GM19468 (cell line): Measurements from ENCODE around the gene SWT1.

ENCODE experiments used
- ATAC-seq: cut with Tn5 transposase; IDR thresholded peaks from one replicate; pipeline ENCODE4 v1.9.1; 2021; ENCODE audit warnings: mild to moderate bottlenecking, moderate library complexity, moderate number of reproducible peaks; ENCODE audit not compliant: unreplicated experiment; ENCODE audit errors: extremely low read depth

Gene SWT1

GRCh38 chr1:185156854-185157598 lies at the start of gene SWT1, which contains the start of gene TRMT1L:
Gene SWT1 (plus strand): TSS chr1:185157167. CDS start chr1:185160842, 3,675 bp downstream.
Gene TRMT1L (minus strand): TSS chr1:185156953. CDS start chr1:185156712, 241 bp downstream.
- peak; percentile 90 for ATAC-seq

- no peak for ATAC-seq
These were observed 48.6 kb upstream of the SWT1 start for GRCh38 chr1:185108321-185108720.

- no peak for ATAC-seq
These were observed 46.8 kb upstream of the SWT1 start for GRCh38 chr1:185110145-185110544.

DNA sequence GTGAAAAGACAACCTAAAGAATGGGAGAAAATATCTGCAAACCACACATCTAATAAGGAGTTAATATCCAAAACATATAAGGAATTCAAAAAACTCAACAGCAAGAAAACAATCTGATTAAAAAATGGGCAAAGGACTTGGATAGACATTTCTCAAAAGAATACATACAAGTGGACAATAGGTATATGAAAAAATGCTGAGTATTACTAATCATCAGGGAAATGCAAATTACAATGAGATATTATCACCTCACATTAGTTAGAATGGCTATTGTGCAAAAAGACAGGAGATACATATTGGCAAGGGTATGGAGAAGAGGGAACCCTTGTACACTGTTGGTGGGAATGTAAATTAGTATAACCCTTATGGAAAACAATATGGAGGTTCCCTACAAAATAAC lies 45.1 kb upstream of the SWT1 start:
- no peak for ATAC-seq

GRCh38 chr1:185112356-185112755 lies 44.6 kb upstream of the SWT1 start:
- no peak for ATAC-seq

DNA sequence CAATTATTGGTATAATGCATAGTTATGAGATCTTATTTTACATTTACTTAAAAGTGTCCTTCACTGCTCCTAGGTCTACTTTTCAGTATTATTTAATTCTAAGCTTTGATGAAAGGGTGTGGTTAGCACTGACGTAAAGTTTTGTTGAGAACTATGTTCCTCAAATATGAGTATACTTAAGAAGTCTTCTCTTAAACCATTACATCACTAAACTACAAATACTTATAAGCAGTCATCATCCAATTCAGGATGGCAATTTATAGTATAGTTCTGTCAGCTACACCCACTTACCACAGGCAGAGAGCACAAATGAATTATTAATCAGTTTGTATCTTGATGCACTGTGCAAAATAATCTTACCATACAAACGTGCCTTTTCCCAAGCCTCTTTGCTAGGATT lies 27.3 kb upstream of the SWT1 start:
- ATAC-seq: no peak

GRCh38 chr1:185132534-185132933 lies 24.4 kb upstream of the SWT1 start:
- no peak for ATAC-seq

DNA sequence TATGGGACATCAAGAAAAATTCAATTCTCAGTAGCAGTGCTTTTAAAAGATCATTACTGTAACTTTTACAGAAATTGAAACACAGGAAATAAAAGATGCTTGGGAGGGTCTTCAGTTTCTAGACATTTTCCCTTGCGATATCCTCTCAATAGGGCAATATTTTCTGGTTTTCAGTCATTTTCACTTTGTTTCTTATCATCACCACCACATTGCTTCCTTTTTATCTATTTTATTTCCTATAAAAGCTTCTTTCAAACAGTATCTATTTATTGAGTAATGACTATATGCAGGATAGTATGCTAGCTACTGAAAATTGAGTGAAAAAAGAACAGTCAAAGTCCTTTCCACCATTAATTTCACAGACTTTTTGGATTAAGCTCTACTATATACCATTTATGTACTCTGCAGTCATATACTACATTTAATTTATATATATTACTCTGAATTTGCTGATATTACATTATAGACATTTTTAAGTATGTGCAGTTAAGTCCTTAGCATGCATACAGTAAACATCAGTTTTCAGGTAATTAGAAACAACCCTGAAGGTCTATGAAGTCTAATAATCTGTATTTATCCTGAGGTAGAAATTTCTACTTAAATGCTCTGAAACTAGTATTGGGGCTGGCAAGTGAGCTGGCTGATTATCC lies 18.9 kb upstream of the SWT1 start:
- ATAC-seq: no peak

GRCh38 chr1:185139246-185139645 lies 17.7 kb upstream of the SWT1 start:
- no peak for ATAC-seq

DNA sequence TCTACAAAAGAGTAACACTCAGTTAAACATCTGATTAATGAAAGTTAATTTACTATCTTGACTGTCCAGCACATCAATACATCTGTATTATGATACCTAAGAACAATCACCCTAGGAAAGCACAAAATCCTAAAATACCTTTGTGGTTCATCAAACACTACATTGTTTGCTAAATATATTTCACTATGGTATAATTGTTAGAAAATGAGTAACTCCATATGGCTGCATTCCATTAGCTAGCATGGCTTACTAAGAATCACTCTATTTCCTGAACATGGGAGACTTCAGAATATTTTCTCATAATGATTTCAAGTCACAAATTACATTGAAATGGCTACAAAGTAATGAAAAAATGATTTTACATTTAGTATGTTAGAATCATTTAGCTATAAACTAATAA lies 12.7 kb upstream of the SWT1 start:
- ATAC-seq: no peak

- ATAC-seq: no peak
These were observed 5.8 kb upstream of the SWT1 start for GRCh38 chr1:185151215-185151614.

GRCh38 chr1:185152187-185152767 lies 4.7 kb upstream of the SWT1 start:
- no peak for ATAC-seq

DNA sequence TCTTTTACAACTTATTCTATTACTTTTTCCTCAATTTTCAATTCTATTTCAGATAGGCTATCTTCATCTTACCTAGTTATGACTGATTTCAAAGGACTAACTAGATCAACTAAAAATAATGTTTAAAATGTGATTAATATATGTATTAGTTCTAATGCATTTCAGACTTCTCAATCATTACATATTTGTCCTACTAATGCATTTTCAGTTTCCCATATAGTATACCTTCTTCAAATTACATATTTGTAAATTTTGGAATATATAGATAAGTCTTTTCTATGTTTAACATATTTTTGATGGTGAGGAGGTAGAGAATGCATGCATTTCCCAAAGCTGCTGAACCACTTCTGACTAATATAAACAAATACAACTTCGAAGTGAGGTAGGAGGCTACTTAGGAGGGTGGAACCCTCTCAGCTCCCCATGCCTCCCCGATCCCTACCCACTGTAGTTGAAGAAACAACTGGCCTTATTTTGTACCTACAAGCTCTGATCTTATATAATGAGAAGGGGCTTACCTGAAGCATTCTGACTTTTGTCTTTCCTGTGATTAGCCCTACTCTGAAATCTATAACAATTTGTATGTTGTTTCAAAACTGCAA lies 2.0 kb upstream of the SWT1 start:
- ATAC-seq: no peak

DNA sequence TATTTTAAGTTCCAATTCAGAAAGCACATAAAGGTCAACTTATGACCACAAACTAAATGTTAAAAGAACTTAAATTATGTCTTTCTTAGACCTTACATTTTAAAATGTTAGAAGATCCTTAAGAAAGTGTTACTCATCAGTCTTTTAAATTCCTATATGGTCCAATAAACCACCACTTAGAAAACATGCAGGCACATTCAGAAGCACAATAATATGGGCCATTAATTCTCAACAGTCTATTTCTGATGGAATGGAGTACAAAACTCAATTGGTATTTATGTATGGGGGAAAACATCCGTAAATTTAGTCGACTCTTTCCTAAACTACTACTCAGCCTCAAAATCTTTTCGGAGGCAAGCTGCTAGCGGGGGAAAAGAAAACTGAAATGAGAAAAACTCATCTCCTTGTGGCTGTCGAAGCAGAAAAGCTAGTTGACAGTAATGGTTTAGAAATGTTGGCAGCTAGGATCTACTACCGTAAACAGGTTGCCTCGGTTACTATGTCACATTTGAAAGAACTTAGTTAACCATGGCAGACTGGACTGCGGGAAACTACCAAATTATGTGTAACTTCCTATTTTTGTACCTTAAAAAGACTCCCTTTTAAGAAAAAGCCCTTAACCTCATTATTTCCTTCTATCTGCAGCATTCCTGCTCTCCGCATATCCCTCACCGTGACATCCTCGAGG lies 1.2 kb upstream of the SWT1 start:
- ATAC-seq: no peak

GRCh38 chr1:185156288-185156853 lies 596 bp upstream of the SWT1 start:
- ATAC-seq: peak; percentile 6

DNA sequence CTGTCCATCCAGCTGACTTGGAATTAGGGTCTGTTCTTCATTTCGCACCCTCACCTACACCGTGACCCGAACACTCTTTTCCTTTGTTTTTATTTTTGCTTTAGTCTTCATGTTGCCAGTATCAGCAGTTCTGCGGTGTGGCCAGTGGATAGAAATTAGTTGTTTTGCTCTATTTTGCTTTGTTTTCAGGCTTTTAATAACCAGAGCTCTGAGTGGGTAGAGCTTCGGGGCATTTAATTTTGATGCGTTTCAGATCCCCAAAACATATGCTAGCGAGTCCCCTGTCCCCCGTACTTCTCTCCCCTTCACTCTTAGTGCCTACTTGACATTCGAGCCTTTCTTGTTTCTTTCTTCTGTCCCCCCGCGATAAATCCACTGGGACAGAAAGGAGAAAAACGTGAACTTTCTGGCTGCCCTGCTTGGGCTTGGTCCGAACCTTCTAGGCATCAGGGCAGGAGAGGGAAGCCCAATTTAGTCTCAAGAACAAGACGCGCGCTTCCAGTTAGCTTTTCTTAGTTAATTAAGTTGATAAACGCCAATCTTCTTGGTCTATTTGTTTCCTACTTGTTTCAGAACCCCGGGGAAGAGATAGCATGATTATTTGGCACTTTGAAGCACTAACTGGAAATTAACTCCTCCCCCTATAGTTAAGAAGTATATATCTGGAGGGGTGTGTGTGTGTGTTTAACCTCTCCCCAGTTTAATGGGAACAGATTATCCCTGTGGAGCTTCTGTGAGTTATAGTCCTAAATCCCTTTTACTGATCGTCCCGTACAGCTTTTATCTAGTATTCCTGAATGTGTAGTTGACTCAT lies 839 bp downstream of the SWT1 start:
- ATAC-seq: no peak

- ATAC-seq: no peak
These were observed 1.8 kb downstream of the SWT1 start for GRCh38 chr1:185158800-185159199.

DNA sequence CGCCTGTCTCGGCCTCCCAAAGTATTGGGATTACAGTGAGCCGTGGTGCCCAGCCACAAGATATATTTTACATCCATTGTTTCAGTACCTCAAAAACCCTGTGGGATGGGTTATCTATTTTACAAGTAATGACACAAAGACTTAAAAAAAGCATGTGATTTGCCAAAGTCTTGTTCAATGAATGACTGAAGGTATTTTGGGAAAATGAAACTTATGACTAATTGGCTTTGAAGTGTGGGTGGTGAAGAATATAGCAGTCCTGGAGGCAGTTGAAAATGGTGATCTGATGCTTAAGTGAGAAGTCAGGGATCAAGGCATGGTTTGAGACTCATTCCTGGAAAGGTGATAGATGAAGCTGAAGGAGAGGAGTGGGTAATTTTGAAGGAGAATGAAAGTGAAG lies 3.0 kb downstream of the SWT1 start:
- no peak for ATAC-seq

GRCh38 chr1:185162491-185162890 lies 5.5 kb downstream of the SWT1 start:
- ATAC-seq: no peak
